ENCODE results near the gene TPK1. TPM values are rescaled to one million over a fixed set of nuclear protein-coding genes. Genes with fewer than 3 reads are reported as not detected.

Gene TPK1
- total and polyA plus RNA-seq, 2 of the 4 experiments (the other 2 are of a cell fraction): 0.38 to 1.8 TPM

DNA sequence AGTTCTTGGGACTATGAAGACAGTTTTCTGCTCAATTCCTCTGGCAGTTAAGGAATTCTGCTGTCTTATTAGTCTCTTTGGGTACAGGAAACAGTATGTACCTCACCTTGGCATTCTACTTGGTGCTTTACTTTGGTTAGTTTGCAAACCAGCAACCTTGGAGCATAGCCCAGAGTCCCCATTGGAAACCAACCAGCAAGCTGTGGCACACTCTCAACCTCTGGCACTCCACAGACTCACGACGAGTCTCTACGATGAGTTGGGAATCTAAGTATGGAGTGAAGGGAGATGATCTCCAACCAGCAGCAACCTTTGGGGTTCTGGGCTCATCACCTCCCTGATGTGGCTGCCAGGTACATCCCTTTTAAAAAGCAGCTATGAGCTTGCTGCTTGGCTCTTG lies 43.8 kb downstream of the TPK1 start:
- Histone ChIP-seq H4K91ac (ENCODE audit: insufficient read depth, low read depth, low read length) (no peak overlapping the region), H2BK120ac (ENCODE audit: low read depth, low read length) (no peak overlapping the region), H3K4ac (ENCODE audit: low read depth, low read length) (no peak overlapping the region), H2AFZ (replicated peaks; ENCODE audit: low read length, poor library complexity) (no peak overlapping the region), H3K4me1 (ENCODE audit: control insufficient read depth, insufficient read depth, low read length) (no peaks in the 10 kb centered on the region), H3K14ac (replicated peaks; ENCODE audit: low read depth, low read length) (no peak overlapping the region), H3K4me2 (ENCODE audit: low read depth, low read length) (no peak overlapping the region), H3K9ac (ENCODE audit: low read depth, low read length) (no peak overlapping the region), H4K8ac (ENCODE audit: low read depth in 2 of 2, low read length in 2 of 2) (no peak overlapping the region), H3K79me1 (ENCODE audit: low read depth in 1 of 2, low read length in 2 of 2) (no peaks in the 10 kb centered on the region), H3K9me1 (ENCODE audit: insufficient read depth, low read length) (no peaks in the 10 kb centered on the region), H2BK15ac (ENCODE audit: low read depth, low read length) (no peak overlapping the region), H3K9me3 (ENCODE audit: control insufficient read depth, insufficient read depth, low read length) (peaks cover 16% of the 10 kb centered on the region), H2AK9ac (replicated peaks; ENCODE audit: low read depth, low read length, poor library complexity) (no peak overlapping the region), H3K36me3 (ENCODE audit: control insufficient read depth, insufficient read depth, low read length) (no peaks in the 10 kb centered on the region), H3K27me3 (ENCODE audit: control insufficient read depth, insufficient read depth, low read length) (no peaks in the 10 kb centered on the region), H3K23ac (ENCODE audit: low read depth, low read length) (no peak overlapping the region), H4K20me1 (ENCODE audit: insufficient read depth, low read length) (no peaks in the 10 kb centered on the region), H2BK20ac (ENCODE audit: low read depth, low read length) (no peak overlapping the region), H2AK5ac (ENCODE audit: low read depth, low read length) (no peak overlapping the region), H3K27ac (ENCODE audit: insufficient read depth, low read length) (no peak overlapping the region), H3K4me3 (ENCODE audit: insufficient read depth, low read depth, low read length) (no peak overlapping the region), H2BK5ac (ENCODE audit: low read depth, low read length, poor library complexity, severe bottlenecking) (no peak overlapping the region), H3K56ac (ENCODE audit: extremely low read depth, insufficient read depth, low read length) (no peak overlapping the region), H3K18ac (ENCODE audit: low read depth, low read length) (no peak overlapping the region), H4K5ac (ENCODE audit: low read depth, low read length) (no peak overlapping the region)
- dilution Hi-C loops (cut with HindIII; ENCODE audit: low sequenced_read_pairs, unreplicated experiment) (no loop called here), intact Hi-C loops (cut with micrococcal nuclease) (no loop called here), in situ Hi-C loops (cut with MboI; ENCODE audit: low sequenced_read_pairs) (no loop called here)
- ChIA-PET CTCF (no interaction called here), POLR2A (ENCODE audit: unreplicated experiment) (no interaction called here)
- WGBS, 2 experiments (ENCODE audit: extremely low coverage in 2 of 2, insufficient read length in 1 of 2): no CpG with 5 or more reads among the region's 3 CpGs
- no peak for ATAC-seq (ENCODE audit: low read depth)
- TF ChIP-seq POLR2A (IDR thresholded peaks at IDR 0.05; ENCODE audit: low read depth, low read length) (no peak), RFX5 (IDR thresholded peaks at IDR 0.05; ENCODE audit: low read depth, low read length) (no peak), FOS (IDR thresholded peaks at IDR 0.05; ENCODE audit: low read depth, low read length) (no peak), RAD21 (IDR thresholded peaks at IDR 0.05; ENCODE audit: low read length) (no peak), NFE2L2 (IDR thresholded peaks at IDR 0.05; ENCODE audit: low read depth, low read length) (no peak), SMC3 (IDR thresholded peaks at IDR 0.05; ENCODE audit: low read depth, low read length) (no peak), BHLHE40 (IDR thresholded peaks at IDR 0.05; ENCODE audit: low read depth, low read length) (no peak)
- TF ChIP-seq, protein P1, sequence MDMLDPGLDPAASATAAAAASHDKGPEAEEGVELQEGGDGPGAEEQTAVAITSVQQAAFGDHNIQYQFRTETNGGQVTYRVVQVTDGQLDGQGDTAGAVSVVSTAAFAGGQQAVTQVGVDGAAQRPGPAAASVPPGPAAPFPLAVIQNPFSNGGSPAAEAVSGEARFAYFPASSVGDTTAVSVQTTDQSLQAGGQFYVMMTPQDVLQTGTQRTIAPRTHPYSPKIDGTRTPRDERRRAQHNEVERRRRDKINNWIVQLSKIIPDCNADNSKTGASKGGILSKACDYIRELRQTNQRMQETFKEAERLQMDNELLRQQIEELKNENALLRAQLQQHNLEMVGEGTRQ (IDR thresholded peaks at IDR 0.05; ENCODE audit: low read depth, low read length): no peak
- TF ChIP-seq, protein P2, sequence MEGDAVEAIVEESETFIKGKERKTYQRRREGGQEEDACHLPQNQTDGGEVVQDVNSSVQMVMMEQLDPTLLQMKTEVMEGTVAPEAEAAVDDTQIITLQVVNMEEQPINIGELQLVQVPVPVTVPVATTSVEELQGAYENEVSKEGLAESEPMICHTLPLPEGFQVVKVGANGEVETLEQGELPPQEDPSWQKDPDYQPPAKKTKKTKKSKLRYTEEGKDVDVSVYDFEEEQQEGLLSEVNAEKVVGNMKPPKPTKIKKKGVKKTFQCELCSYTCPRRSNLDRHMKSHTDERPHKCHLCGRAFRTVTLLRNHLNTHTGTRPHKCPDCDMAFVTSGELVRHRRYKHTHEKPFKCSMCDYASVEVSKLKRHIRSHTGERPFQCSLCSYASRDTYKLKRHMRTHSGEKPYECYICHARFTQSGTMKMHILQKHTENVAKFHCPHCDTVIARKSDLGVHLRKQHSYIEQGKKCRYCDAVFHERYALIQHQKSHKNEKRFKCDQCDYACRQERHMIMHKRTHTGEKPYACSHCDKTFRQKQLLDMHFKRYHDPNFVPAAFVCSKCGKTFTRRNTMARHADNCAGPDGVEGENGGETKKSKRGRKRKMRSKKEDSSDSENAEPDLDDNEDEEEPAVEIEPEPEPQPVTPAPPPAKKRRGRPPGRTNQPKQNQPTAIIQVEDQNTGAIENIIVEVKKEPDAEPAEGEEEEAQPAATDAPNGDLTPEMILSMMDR (conservative IDR thresholded peaks at IDR 0.05; ENCODE audit: low read depth, low read length): no peak
- no peak for DNase-seq
- BruUV-seq (replicated peaks): no TSS peak
